Activated naive CD4-positive, alpha-beta T cell treated with anti-CD3 and anti-CD28 coated beads, Interleukin-2, amount 10 ng/mL, durations not matched to agents 7 days and 5 days (primary cell): ENCODE data around the gene CLIP4.

Experiments used
- CTCF ChIA-PET: fragments of 350-600 bp; sonication (Branson Sonifier 250); formaldehyde crosslinking; loops from one replicate; lab custom pipeline; 2021; ENCODE audit warnings: antibody characterized with exemption; lab: Charles Lee
- DNase-seq: peaks from one replicate; pipeline ENCODE4 v3.0.0-alpha.2; 2020
- H3K27ac Mint-ChIP-seq: one replicate; pipeline ENCODE4 v1.8.0; 2021; ENCODE audit warnings: mild to moderate bottlenecking, moderate library complexity, mixed read lengths
- H3K27me3 Mint-ChIP-seq: one replicate; pipeline ENCODE4 v1.8.0; 2021; ENCODE audit warnings: mild to moderate bottlenecking, mixed read lengths
- H3K36me3 Mint-ChIP-seq: one replicate; pipeline ENCODE4 v1.8.0; 2021; ENCODE audit warnings: mixed read lengths
- H3K4me1 Mint-ChIP-seq: one replicate; pipeline ENCODE4 v1.8.0; 2021; ENCODE audit warnings: mixed read lengths
- H3K4me3 Mint-ChIP-seq: one replicate; pipeline ENCODE4 v1.8.0; 2021; ENCODE audit warnings: mild to moderate bottlenecking, moderate library complexity, mixed read lengths
- H3K9me3 Mint-ChIP-seq: one replicate; pipeline ENCODE4 v1.8.0; 2021; ENCODE audit warnings: mixed read lengths

The CLIP4 gene

DNA sequence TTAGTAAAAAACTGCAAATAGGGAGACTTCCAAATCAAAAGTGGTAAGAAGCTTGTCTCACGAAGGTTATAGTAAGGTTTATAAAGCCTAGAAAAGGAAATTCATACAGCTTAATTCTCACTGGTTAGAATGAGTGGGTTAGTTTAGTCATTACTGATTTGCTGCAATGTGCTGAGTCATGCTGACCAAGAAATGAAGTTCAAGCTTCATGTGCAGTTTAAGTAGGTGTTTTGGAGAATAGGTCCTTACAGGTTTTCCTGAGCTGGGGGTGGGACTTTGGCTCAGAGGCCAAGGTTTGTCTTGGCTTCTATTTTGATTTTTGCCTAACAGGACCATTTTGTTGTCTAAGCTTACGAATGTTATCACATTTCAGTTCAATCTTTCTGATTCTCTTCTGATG, 15.1 kb downstream of the CLIP4 start:
- DNase-seq, result no peak

DNA sequence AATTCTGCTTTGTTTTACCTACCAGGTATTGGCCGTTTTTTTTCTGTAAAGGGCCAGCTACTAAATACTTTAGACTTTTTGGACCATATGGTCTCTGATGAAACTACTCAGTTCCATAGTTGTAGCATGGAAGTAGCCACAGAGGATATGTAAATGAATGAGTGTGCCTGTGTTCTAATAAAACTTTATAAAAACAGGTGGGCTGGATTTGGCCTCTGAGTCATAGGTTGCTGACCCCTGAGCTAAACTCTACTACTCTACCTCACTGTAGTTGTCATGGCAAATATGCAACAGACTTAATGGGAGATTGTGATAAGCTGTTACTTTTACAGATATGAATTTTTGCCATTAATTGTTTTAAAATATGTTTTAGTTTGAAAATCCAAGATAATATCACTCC, 19.7 kb downstream of the CLIP4 start:
- Mint-ChIP-seq H3K4me1 (peaks cover 26% of the 10 kb centered on the region), H3K4me3 (no peak overlapping the region), H3K9me3 (peaks cover 14% of the 10 kb centered on the region), H3K27me3 (no peaks in the 10 kb centered on the region), H3K27ac (no peak overlapping the region), H3K36me3 (peaks cover 63% of the 10 kb centered on the region)
- CTCF ChIA-PET, result interaction anchor here (0.6 to 1.1 kb wide), 2 partner anchors 12 to 43 kb away, joined by 3 read pairs; no protein-coding TSS in a partner anchor
- DNase-seq, result no peak

More for the DNA sequence above, 15.1 kb downstream of the CLIP4 start:
- peaks cover 25% of the 10 kb centered on the region for H3K4me1 Mint-ChIP-seq
- no peak overlapping the region for H3K27ac Mint-ChIP-seq
- peaks cover 3% of the 10 kb centered on the region for H3K9me3 Mint-ChIP-seq
- no peaks in the 10 kb centered on the region for H3K27me3 Mint-ChIP-seq
- H3K4me3 Mint-ChIP-seq, result no peak overlapping the region
- H3K36me3 Mint-ChIP-seq, result peaks cover 47% of the 10 kb centered on the region
- CTCF ChIA-PET, result interaction anchor here (0.6 to 1.3 kb wide), 3 partner anchors 11 to 171 kb away, joined by 3 read pairs; no protein-coding TSS in a partner anchor

DNA sequence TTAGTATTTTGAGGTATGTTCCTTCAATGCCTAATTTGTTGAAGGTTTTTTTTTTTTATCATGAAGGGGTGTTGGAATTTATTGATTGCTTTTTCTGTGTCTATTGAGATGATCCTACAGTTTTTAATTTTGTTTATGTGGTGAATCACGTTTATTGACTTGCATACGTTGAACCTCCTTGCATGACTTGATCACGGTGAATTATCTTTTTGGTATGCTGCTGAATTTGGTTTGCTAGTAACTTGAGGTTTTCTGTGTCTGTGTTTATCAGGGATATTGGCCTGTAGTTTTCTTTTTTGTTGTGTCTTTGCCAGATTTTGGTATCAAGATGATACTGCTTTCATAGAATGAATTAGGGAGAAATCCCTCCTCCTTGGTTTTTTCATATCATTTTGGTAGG, 23.9 kb downstream of the CLIP4 start:
- DNase-seq, result no peak
- no peak overlapping the region for H3K27ac Mint-ChIP-seq
- no peaks in the 10 kb centered on the region for H3K27me3 Mint-ChIP-seq
- H3K36me3 Mint-ChIP-seq, result peaks cover 70% of the 10 kb centered on the region
- H3K9me3 Mint-ChIP-seq, result peaks cover 21% of the 10 kb centered on the region
- peaks cover 34% of the 10 kb centered on the region for H3K4me1 Mint-ChIP-seq
- CTCF ChIA-PET, result interaction anchor here (1.4 kb wide), 1 partner anchor 9 kb away, joined by 4 read pairs; no protein-coding TSS in a partner anchor
- H3K4me3 Mint-ChIP-seq, result no peak overlapping the region

DNA sequence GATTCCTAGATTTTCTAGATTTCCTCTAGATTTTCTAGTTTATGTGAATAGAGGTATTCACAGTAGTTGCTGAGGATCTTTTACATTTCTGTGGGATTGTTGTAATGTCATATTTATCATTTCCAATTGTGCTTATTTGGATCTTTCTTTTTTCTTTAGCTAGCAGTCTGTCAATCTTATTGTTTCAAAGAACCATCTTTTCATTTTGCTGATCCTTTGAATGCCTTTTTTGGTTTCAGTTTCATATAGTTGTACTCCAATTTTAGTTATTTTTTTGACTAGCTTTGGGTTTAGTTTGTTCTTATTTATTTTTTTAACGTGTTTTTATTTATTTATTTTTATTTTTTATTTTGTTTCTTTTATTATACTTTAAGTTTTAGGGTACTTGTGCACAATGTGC, 24.5 kb downstream of the CLIP4 start:
- H3K36me3 Mint-ChIP-seq, result peaks cover 67% of the 10 kb centered on the region

DNA sequence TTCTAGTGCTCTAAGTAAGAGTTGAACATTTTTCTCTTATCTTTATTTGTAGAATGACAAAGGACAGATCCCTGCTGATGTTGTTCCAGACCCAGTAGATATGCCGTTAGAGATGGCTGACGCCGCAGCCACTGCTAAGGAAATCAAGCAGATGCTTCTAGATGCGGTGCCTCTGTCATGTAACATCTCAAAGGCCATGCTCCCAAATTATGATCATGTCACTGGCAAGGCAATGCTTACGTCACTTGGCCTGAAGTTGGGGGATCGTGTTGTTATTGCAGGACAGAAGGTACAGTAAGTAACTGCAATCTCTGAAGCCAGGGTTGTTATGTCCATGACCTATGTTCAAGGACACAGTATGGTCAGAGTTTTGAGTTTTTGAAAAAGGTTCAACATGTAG, 28.4 kb downstream of the CLIP4 start:
- H3K27ac Mint-ChIP-seq, result no peak overlapping the region
- DNase-seq, result no peak
- H3K36me3 Mint-ChIP-seq, result peaks cover 54% of the 10 kb centered on the region
- H3K4me3 Mint-ChIP-seq, result no peak overlapping the region
- H3K27me3 Mint-ChIP-seq, result no peaks in the 10 kb centered on the region
- CTCF ChIA-PET, result no interaction called here
- peaks cover 16% of the 10 kb centered on the region for H3K9me3 Mint-ChIP-seq
- peaks cover 29% of the 10 kb centered on the region for H3K4me1 Mint-ChIP-seq

More for the DNA sequence above, 24.5 kb downstream of the CLIP4 start:
- no peak overlapping the region for H3K4me3 Mint-ChIP-seq
- H3K4me1 Mint-ChIP-seq, result peaks cover 34% of the 10 kb centered on the region
- CTCF ChIA-PET, result interaction anchor here (1.4 kb wide), 1 partner anchor 8 kb away, joined by 4 read pairs; no protein-coding TSS in a partner anchor
- peaks cover 21% of the 10 kb centered on the region for H3K9me3 Mint-ChIP-seq
- H3K27ac Mint-ChIP-seq, result no peak overlapping the region
- H3K27me3 Mint-ChIP-seq, result no peaks in the 10 kb centered on the region
- DNase-seq, result no peak

DNA sequence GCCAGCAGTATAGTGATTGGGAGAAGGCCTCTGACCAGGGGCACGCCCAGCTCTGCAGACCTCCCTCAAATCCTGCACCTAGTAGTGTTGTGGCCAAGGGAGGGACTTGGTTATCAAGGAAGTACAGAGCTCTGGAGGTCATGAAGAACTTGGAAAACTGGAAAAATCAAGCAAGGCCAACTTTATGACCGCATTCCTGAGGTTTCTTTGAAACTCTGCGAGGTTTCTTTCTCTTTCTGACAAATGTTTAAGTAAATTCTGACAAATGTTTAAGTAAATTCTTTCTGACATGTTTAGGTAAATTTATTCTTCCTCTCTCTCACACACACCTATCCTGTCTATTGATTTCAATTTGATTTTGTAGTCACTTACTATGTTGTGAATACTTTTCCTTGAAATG, 31.0 kb downstream of the CLIP4 start:
- Mint-ChIP-seq H3K27me3 (no peaks in the 10 kb centered on the region), H3K4me1 (peaks cover 5% of the 10 kb centered on the region), H3K27ac (no peak overlapping the region), H3K36me3 (peaks cover 36% of the 10 kb centered on the region), H3K4me3 (no peak overlapping the region), H3K9me3 (no peaks in the 10 kb centered on the region)
- DNase-seq, result no peak
- CTCF ChIA-PET, result no interaction called here

DNA sequence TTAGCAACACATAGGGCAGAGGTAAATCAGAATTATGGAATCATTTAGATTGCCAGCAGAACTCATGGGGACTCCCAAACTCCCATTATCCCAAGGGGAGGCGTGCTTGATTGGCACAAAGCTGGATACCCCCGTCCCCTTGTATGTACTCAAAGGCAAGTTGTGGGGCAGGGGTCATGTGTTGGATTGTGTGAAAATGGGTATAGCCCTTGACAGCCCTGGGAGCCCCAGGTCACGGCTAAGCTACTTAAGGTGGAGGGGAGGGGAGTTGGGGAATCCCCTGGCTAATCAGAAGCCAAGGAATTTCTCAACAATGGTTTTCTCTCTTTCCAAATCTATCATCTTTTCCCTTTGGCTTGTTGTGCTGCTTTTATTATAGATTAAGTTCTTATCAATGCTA, 32.7 kb downstream of the CLIP4 start:
- no peak for DNase-seq
- H3K4me1 Mint-ChIP-seq, result no peaks in the 10 kb centered on the region
- no peak overlapping the region for H3K27ac Mint-ChIP-seq
- CTCF ChIA-PET, result interaction anchor here (1.4 to 1.5 kb wide), 2 partner anchors 8 to 13 kb away, joined by 3 to 4 read pairs; no protein-coding TSS in a partner anchor
- H3K36me3 Mint-ChIP-seq, result peaks cover 33% of the 10 kb centered on the region
- H3K9me3 Mint-ChIP-seq, result no peaks in the 10 kb centered on the region
- no peak overlapping the region for H3K4me3 Mint-ChIP-seq
- H3K27me3 Mint-ChIP-seq, result no peaks in the 10 kb centered on the region

DNA sequence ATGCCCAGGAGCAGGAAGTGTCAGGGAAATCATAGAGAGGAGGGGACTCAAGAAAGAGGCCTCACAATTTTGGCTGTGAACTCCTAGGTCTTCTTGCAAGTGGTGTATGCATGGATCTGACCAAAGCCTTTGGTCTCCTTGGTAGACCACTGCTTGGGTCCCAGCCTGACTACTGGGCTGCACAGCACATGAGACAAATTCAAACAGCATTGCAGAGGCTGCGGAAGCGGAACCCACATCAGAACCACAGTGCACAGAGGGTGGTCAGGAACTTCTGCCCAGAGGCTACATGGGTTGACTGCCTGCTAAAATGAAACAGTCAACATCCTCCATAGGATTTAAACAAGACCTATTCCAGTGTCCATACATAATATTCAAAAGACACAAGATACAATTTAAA, 39.4 kb downstream of the CLIP4 start:
- Mint-ChIP-seq H3K4me3 (no peak overlapping the region), H3K9me3 (no peaks in the 10 kb centered on the region), H3K27me3 (no peaks in the 10 kb centered on the region), H3K27ac (no peak overlapping the region), H3K36me3 (peaks cover 53% of the 10 kb centered on the region), H3K4me1 (no peaks in the 10 kb centered on the region)
- DNase-seq, result no peak
- CTCF ChIA-PET, result no interaction called here

DNA sequence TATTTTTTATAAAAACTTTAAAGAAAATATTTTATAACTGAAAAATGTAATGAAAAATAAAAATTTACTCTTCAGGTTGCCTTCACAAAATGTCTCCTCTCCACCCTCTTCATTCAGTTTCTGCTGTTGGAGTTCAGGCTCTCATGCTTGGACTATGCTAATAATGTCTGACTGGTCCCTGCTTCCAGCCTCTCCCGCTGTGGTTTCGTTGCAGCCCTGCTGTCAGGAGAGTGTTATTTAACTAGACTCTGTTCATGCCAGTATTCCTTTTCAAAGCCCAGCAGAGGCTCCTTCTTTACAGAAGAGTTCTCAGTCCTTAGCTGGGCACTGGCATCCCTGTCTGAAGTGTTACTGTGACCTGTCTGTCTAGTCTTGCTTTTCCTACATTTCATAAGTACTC, 40.4 kb downstream of the CLIP4 start:
- DNase-seq, result no peak
- H3K4me3 Mint-ChIP-seq, result no peak overlapping the region
- H3K9me3 Mint-ChIP-seq, result no peaks in the 10 kb centered on the region
- CTCF ChIA-PET, result no interaction called here
- no peaks in the 10 kb centered on the region for H3K27me3 Mint-ChIP-seq
- H3K27ac Mint-ChIP-seq, result no peak overlapping the region
- H3K36me3 Mint-ChIP-seq, result peaks cover 56% of the 10 kb centered on the region
- no peaks in the 10 kb centered on the region for H3K4me1 Mint-ChIP-seq

DNA sequence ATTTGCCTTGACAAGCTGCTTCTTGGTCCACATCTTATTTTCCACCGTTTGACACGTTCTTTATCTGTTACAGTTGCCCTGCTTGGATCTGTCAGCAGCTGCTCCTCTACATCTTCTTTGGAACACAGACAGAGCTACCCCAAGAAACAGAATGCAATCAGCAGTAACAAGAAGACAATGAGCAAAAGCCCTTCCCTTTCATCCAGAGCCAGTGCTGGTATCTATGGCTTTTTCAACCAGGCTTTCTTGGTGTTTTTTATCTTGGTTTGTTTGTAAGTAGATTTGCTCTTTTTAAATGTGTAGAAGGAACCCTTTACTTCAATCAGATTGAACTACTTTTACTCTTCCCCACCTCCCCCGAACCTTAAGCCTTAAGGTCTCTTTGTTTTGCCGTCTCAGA, 41.9 kb downstream of the CLIP4 start:
- peaks cover 62% of the 10 kb centered on the region for H3K36me3 Mint-ChIP-seq
- CTCF ChIA-PET, result no interaction called here
- no peak overlapping the region for H3K4me3 Mint-ChIP-seq
- H3K4me1 Mint-ChIP-seq, result no peaks in the 10 kb centered on the region
- no peak for DNase-seq
- H3K9me3 Mint-ChIP-seq, result no peaks in the 10 kb centered on the region
- H3K27ac Mint-ChIP-seq, result no peak overlapping the region
- no peaks in the 10 kb centered on the region for H3K27me3 Mint-ChIP-seq

DNA sequence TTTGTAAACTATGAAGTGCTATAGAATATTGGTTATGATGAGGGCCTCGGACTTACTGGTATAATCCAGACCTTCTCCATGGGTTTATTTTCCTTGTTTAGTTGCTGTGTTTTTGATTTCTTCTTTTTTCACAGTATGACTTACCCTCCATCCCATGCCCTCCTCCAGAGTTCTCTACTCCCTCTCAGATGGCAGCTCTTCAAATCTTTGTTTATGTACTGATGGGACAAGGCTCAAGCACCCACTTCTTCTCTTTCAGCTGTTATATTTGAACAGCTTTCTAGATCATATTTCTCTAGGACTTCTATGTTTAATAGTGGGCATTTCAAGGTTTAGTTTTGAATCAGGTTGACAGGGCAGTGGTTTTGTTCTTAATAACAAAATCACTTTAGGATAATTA, 43.9 kb downstream of the CLIP4 start:
- H3K27me3 Mint-ChIP-seq, result no peaks in the 10 kb centered on the region
- CTCF ChIA-PET, result no interaction called here
- DNase-seq, result no peak
- H3K27ac Mint-ChIP-seq, result peak overlapping the region; percentile 0
- peaks cover 54% of the 10 kb centered on the region for H3K36me3 Mint-ChIP-seq
- H3K4me1 Mint-ChIP-seq, result no peaks in the 10 kb centered on the region
- no peak overlapping the region for H3K4me3 Mint-ChIP-seq
- no peaks in the 10 kb centered on the region for H3K9me3 Mint-ChIP-seq

DNA sequence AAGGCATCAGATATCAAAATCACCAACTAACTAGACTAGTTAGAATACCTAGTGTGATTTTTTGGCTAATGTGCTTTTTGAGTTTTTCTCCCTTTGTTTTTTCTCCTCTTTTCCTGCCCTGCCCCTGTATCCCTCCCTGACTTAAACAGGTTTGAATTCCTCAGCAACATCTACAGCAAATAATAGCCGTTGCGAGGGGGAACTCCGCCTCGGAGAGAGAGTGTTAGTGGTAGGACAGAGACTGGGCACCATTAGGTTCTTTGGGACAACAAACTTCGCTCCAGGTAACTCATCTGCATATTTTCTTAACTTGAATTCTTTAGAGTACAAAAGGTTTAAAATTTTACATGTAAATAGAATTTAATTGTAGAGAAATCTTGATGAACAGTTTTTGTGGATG, 45.0 kb downstream of the CLIP4 start:
- Mint-ChIP-seq H3K9me3 (no peaks in the 10 kb centered on the region), H3K4me1 (no peaks in the 10 kb centered on the region), H3K27me3 (no peaks in the 10 kb centered on the region), H3K4me3 (no peak overlapping the region), H3K36me3 (peaks cover 48% of the 10 kb centered on the region), H3K27ac (no peak overlapping the region)
- no peak for DNase-seq
- CTCF ChIA-PET, result no interaction called here

DNA sequence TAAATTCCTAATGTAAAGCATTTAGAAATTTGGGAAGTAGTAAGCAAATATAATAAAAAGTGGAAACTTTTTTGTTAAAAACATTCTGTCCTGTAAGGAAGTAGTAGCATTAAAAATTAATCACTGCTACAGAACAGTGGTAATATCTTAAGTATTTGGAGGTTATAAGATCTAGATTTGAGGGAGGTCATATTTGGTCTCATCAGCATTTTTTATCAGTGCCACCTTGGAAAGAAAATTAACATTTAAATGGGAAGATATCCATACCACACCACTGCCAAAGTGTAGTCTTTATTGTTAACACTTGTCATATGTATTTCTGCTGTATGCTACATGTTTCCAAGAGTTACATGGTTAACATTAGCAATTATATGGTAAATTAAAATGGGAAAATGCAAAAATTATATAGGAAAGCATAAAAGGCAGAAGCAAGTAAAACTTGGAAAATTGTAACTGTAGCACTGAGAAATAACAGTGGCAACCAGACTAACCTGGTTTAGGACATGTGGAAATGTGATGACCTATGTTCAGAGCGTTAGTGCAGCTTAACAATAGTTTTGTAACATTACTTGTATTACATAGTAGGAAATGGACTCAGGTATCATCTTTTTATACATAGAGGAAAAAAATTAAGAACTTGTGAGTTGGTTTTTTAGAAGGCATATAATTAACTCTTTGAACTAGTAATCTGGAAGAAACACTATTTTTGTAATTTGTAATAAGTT, 47.2 kb downstream of the CLIP4 start:
- Mint-ChIP-seq H3K4me1 (no peaks in the 10 kb centered on the region), H3K9me3 (no peaks in the 10 kb centered on the region), H3K27me3 (no peaks in the 10 kb centered on the region), H3K36me3 (peaks cover 43% of the 10 kb centered on the region), H3K4me3 (no peak overlapping the region), H3K27ac (no peak overlapping the region)
- no peak for DNase-seq
- CTCF ChIA-PET, result no interaction called here

DNA sequence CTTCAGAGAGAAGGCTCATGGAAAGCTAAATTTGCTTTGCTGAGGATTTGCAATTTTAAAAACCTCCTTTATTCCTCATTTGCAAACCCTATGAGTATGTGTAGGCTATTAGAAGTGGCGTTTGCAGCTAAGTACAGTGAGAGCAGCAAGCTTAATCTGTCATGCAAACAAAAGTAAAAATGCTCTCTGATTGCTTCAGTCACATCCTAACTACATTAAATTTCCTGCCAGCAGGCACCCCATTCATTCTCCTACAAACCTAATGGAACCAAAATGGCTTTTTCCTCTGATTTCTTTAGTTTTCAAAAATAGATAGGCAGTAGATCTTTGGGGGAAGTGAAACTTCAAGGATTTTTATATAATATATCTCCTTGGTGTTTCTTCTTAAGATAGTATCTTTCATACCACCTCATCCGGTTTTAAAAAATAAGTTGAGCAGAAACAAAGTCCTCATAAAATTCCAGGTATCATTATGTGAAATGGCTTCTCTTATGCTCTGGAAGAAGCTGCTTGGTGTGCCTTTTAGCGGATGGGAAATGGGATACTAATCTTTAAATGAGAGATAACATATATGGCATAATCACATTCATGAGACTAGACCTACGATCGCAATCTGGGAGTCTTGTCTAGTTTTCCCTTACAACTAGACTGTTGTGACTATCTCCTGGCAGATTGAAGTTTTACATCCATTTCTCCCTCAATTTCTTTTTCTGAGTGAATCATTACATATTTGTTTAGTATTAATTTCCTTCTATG, 49.1 kb downstream of the CLIP4 start:
- peaks cover 37% of the 10 kb centered on the region for H3K36me3 Mint-ChIP-seq
- no peak overlapping the region for H3K4me3 Mint-ChIP-seq

More for the DNA sequence above, 49.1 kb downstream of the CLIP4 start:
- no peaks in the 10 kb centered on the region for H3K27me3 Mint-ChIP-seq
- H3K9me3 Mint-ChIP-seq, result no peaks in the 10 kb centered on the region
- no peaks in the 10 kb centered on the region for H3K4me1 Mint-ChIP-seq
- DNase-seq, result no peak
- CTCF ChIA-PET, result interaction anchor here (0.7 to 1.5 kb wide), 2 partner anchors 205 to 420 kb away, joined by 3 to 6 read pairs; no protein-coding TSS in a partner anchor
- H3K27ac Mint-ChIP-seq, result no peak overlapping the region
